ENCODE measurements around the gene ZFP1. TPM values are rescaled to one million over a fixed set of nuclear protein-coding genes. Genes with fewer than 3 reads are reported as not detected.

ZFP1 gene
- total and polyA plus RNA-seq, 2 experiments from 2014 or later, result 9.4 to 14.4 TPM

DNA sequence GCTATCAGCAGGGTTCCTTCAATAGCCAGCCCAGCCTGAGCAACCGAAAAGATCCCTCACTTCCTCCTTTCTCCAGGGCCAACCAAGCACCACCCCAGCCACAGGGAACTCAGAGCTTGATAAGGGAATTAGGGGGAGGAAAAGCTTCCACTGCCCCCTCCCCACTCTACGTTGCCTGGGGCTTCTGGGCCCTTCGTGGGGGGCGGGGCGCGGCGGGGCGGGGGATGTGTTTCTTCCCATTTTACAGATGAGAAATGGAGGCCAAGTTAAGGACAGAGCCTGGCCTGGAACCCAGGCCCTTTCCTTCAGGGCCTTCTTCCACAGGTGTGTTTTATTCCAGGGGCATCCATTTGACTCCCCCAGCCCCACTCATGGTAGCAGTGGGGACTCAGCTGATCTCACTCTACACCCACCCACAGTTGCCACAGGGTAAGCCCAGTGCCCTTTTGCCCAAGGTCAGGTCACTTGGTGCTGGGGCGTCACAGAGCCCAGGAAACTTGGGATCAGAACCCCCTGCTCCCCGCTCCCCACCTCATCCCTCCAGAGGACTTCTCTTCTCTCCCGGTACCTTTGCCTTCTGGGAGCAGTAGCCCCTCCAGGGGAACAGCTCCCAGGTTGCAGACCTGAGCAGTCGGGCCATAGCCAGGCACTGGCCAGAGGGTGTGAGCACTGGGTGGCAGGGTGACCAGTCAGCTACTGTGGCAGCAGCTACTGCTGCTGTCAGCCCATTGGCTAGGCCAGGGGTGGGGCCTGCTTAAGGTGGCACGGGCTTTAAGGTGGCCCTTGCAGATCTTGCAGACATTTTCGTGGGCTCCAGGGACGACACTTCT is 32.0 kb upstream of the ZFP1 start, which contains the start of gene LDHD:
TSS of gene LDHD (minus strand) at position 700 of the 830 bp plus-strand sequence. CDS start at position 640, 60 bp downstream.
- H2AFZ ChIP-seq, result no peak within 1 kb of the TSS
- no peak within 1 kb of the TSS for H3K27ac ChIP-seq
- DNase-seq (ENCODE audit: low spot score), result peak; percentile 78
- H4K20me1 ChIP-seq (ENCODE audit: insufficient read depth, poor library complexity, severe bottlenecking), result no peaks in the 10 kb centered on the region
- H3K4me2 ChIP-seq, result peak within 1 kb of the TSS; percentile 74
- peaks cover 5% of the 10 kb centered on the region for H3K79me2 ChIP-seq
- H3K27me3 ChIP-seq, result no peaks in the 10 kb centered on the region
- no peaks in the 10 kb centered on the region for H3K36me3 ChIP-seq (replicated peaks; ENCODE audit: insufficient read depth, low read depth)
- peaks cover 4% of the 10 kb centered on the region for H3K4me1 ChIP-seq (ENCODE audit: insufficient read depth)
- WGBS (ENCODE audit: low lambda C conversion rate, missing lambda C conversion rate), result 41% methylated on average over 11 of the region's 15 CpGs
- TF ChIP-seq EZH2 (IDR thresholded peaks at IDR 0.05; ENCODE audit: borderline replicate concordance) (no peak), EZH2phosphoT487 (IDR thresholded peaks at IDR 0.05; ENCODE audit: low read depth, severe bottlenecking, unreplicated experiment) (no peak)
- TF ChIP-seq, protein P1, sequence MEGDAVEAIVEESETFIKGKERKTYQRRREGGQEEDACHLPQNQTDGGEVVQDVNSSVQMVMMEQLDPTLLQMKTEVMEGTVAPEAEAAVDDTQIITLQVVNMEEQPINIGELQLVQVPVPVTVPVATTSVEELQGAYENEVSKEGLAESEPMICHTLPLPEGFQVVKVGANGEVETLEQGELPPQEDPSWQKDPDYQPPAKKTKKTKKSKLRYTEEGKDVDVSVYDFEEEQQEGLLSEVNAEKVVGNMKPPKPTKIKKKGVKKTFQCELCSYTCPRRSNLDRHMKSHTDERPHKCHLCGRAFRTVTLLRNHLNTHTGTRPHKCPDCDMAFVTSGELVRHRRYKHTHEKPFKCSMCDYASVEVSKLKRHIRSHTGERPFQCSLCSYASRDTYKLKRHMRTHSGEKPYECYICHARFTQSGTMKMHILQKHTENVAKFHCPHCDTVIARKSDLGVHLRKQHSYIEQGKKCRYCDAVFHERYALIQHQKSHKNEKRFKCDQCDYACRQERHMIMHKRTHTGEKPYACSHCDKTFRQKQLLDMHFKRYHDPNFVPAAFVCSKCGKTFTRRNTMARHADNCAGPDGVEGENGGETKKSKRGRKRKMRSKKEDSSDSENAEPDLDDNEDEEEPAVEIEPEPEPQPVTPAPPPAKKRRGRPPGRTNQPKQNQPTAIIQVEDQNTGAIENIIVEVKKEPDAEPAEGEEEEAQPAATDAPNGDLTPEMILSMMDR (IDR thresholded peaks at IDR 0.05; ENCODE audit: poor library complexity), result no peak
- no peaks in the 10 kb centered on the region for H3K9me3 ChIP-seq (ENCODE audit: low read depth)
- H3K4me3 ChIP-seq, result peak within 1 kb of the TSS; percentile 7
- H3K9me2 ChIP-seq (replicated peaks; ENCODE audit: insufficient read depth), result no peaks in the 10 kb centered on the region

DNA sequence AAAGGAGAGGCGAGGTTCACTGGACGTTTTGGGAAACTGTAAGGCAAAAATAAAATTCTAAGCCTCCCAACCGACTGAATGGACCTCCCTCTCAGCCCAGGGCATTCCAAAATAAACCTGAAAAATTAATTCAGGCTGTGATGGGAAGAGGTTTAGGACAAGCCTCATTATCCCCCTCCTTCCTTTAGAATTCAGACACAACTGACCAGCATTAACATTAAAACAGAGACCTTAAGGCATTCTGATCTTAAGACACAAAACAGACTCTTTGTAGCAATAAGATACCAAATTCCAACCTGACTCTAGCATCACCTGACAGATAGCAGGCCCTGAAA is 31.4 kb upstream of the ZFP1 start:
- Histone ChIP-seq H3K27me3 (no peaks in the 10 kb centered on the region), H3K36me3 (replicated peaks; ENCODE audit: insufficient read depth, low read depth) (no peaks in the 10 kb centered on the region), H3K27ac (no peak overlapping the region), H3K4me2 (peak overlapping the region; percentile 74), H3K9me3 (ENCODE audit: low read depth) (no peaks in the 10 kb centered on the region), H3K9me2 (replicated peaks; ENCODE audit: insufficient read depth) (no peaks in the 10 kb centered on the region), H3K4me3 (no peak overlapping the region), H3K4me1 (ENCODE audit: insufficient read depth) (peaks cover 4% of the 10 kb centered on the region), H3K79me2 (peaks cover 5% of the 10 kb centered on the region), H4K20me1 (ENCODE audit: insufficient read depth, poor library complexity, severe bottlenecking) (no peaks in the 10 kb centered on the region), H2AFZ (no peak overlapping the region)
- WGBS (ENCODE audit: low lambda C conversion rate, missing lambda C conversion rate), result 56% methylated on average over 3 of the region's 3 CpGs
- TF ChIP-seq EZH2phosphoT487 (IDR thresholded peaks at IDR 0.05; ENCODE audit: low read depth, severe bottlenecking, unreplicated experiment) (no peak), EZH2 (IDR thresholded peaks at IDR 0.05; ENCODE audit: borderline replicate concordance) (no peak)
- TF ChIP-seq, protein P1 (IDR thresholded peaks at IDR 0.05; ENCODE audit: poor library complexity), result no peak
- no peak for DNase-seq (ENCODE audit: low spot score)

DNA sequence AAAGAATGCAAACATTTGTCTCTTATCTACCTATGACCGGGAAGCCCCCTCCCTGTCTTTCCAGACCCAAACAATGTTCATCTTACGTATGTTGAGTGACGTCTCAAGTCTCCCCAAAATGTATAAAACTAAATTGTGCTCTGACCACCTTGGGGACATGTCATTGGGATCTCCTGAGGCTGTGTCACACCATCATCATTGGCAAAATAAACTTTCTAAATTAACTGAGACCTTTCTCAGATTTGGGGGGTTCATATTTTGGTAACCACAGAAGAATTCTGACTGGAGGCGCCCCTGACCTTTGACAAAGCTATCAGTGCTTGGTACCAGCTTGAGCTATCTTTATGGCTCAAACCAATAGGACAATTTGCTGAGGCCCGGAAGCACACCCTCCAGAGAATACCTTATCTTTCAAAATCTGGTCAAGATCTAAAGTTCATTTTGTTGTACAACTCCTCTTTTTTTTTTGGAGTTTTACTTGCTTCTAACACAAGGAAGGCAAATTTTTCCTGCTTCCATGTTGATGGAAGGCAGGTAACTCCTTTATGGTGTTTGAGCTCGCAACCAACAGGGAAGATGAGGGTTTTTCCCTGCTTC is 29.3 kb upstream of the ZFP1 start:
- Histone ChIP-seq H3K27ac (peak overlapping the region; percentile 45), H3K27me3 (no peaks in the 10 kb centered on the region), H3K4me2 (peak overlapping the region; percentile 60), H3K9me2 (replicated peaks; ENCODE audit: insufficient read depth) (no peaks in the 10 kb centered on the region), H3K9me3 (ENCODE audit: low read depth) (no peaks in the 10 kb centered on the region), H3K4me3 (no peak overlapping the region), H3K36me3 (replicated peaks; ENCODE audit: insufficient read depth, low read depth) (no peaks in the 10 kb centered on the region), H3K4me1 (ENCODE audit: insufficient read depth) (no peaks in the 10 kb centered on the region), H4K20me1 (ENCODE audit: insufficient read depth, poor library complexity, severe bottlenecking) (no peaks in the 10 kb centered on the region), H3K79me2 (peaks cover 8% of the 10 kb centered on the region), H2AFZ (peak overlapping the region; percentile 1)
- WGBS (ENCODE audit: low lambda C conversion rate, missing lambda C conversion rate), result 59% methylated on average over 6 of the region's 6 CpGs
- DNase-seq (ENCODE audit: low spot score), result no peak
- TF ChIP-seq EZH2phosphoT487 (IDR thresholded peaks at IDR 0.05; ENCODE audit: low read depth, severe bottlenecking, unreplicated experiment) (no peak), EZH2 (IDR thresholded peaks at IDR 0.05; ENCODE audit: borderline replicate concordance) (no peak)
- TF ChIP-seq, protein P1 (IDR thresholded peaks at IDR 0.05; ENCODE audit: poor library complexity), result no peak
